ENCODE data around the gene ARL15.

The ARL15 gene

GRCh38 chr5:54040018-54040417 lies 270.4 kb downstream of the ARL15 start:
- DNase-seq = no peak
- no peak for TF ChIP-seq CTCF (IDR thresholded peaks at IDR 0.05; ENCODE audit: low read depth, low read length)
- no peaks in the 10 kb centered on the region for H3K27me3 ChIP-seq
- H3K36me3 ChIP-seq = no peaks in the 10 kb centered on the region
- H3K9me3 ChIP-seq = no peaks in the 10 kb centered on the region
- no peak overlapping the region for H3K4me3 ChIP-seq (ENCODE audit: low read depth, low read length)
- H3K4me1 ChIP-seq = no peaks in the 10 kb centered on the region

GRCh38 chr5:54037205-54037604 lies 273.2 kb downstream of the ARL15 start:
- H3K9me3 ChIP-seq = no peaks in the 10 kb centered on the region
- H3K4me3 ChIP-seq (ENCODE audit: low read depth, low read length) = no peak overlapping the region
- no peak for DNase-seq
- no peaks in the 10 kb centered on the region for H3K4me1 ChIP-seq
- TF ChIP-seq CTCF (IDR thresholded peaks at IDR 0.05; ENCODE audit: low read depth, low read length) = no peak
- H3K27me3 ChIP-seq = no peaks in the 10 kb centered on the region
- H3K36me3 ChIP-seq = no peaks in the 10 kb centered on the region

GRCh38 chr5:54030981-54031380 lies 279.4 kb downstream of the ARL15 start:
- no peaks in the 10 kb centered on the region for H3K36me3 ChIP-seq
- H3K9me3 ChIP-seq = no peaks in the 10 kb centered on the region
- no peaks in the 10 kb centered on the region for H3K4me1 ChIP-seq

GRCh38 chr5:54024466-54024865 lies 285.9 kb downstream of the ARL15 start:
- Histone ChIP-seq H3K4me3 (ENCODE audit: low read depth, low read length) (no peak overlapping the region), H3K27me3 (no peaks in the 10 kb centered on the region), H3K4me1 (no peaks in the 10 kb centered on the region), H3K36me3 (no peaks in the 10 kb centered on the region), H3K9me3 (no peaks in the 10 kb centered on the region)
- TF ChIP-seq CTCF (IDR thresholded peaks at IDR 0.05; ENCODE audit: low read depth, low read length) = no peak
- no peak for DNase-seq

More at GRCh38 chr5:54030981-54031380, 279.4 kb downstream of the ARL15 start:
- TF ChIP-seq CTCF (IDR thresholded peaks at IDR 0.05; ENCODE audit: low read depth, low read length) = no peak
- no peaks in the 10 kb centered on the region for H3K27me3 ChIP-seq
- DNase-seq = no peak
- no peak overlapping the region for H3K4me3 ChIP-seq (ENCODE audit: low read depth, low read length)

- no peaks in the 10 kb centered on the region for H3K9me3 ChIP-seq
- no peak overlapping the region for H3K4me3 ChIP-seq (ENCODE audit: low read depth, low read length)
- no peaks in the 10 kb centered on the region for H3K27me3 ChIP-seq
- no peak for TF ChIP-seq CTCF (IDR thresholded peaks at IDR 0.05; ENCODE audit: low read depth, low read length)
- H3K4me1 ChIP-seq = no peaks in the 10 kb centered on the region
- DNase-seq = no peak
- H3K36me3 ChIP-seq = no peaks in the 10 kb centered on the region
Measured at GRCh38 chr5:54022223-54022622, 288.1 kb downstream of the ARL15 start.

GRCh38 chr5:54021431-54022164 lies 288.8 kb downstream of the ARL15 start:
- DNase-seq = no peak
- H3K4me3 ChIP-seq (ENCODE audit: low read depth, low read length) = no peak overlapping the region
- H3K9me3 ChIP-seq = no peaks in the 10 kb centered on the region
- no peak for TF ChIP-seq CTCF (IDR thresholded peaks at IDR 0.05; ENCODE audit: low read depth, low read length)
- H3K36me3 ChIP-seq = no peaks in the 10 kb centered on the region
- H3K27me3 ChIP-seq = no peaks in the 10 kb centered on the region
- H3K4me1 ChIP-seq = no peaks in the 10 kb centered on the region

Measured in BE2C (cell line).